Fibroblast of lung (primary cell): Measurements from ENCODE around the gene NPSR1. TPM values are rescaled to one million over a fixed set of nuclear protein-coding genes. Genes with fewer than 3 reads are reported as not detected.
"Not testable (repeated sequence)": the region's sequence is repeated elsewhere in the genome, so short reads cannot be mapped to it uniquely, and the experiment has no call there.

ENCODE experiments used
- DNase-seq, 2 donors: peaks; one replicate each; pipeline versions ENCODE4 v3.0.0 to v3.0.0-alpha.2; 2010; ENCODE audit warnings: low read depth in 2 of 2
- H2AFZ ChIP-seq: 2 replicates; pipeline ENCODE4 v1.5.1; 2012; ENCODE audit warnings: low read length, control low read depth, inconsistent platforms
- H3K27ac ChIP-seq: 2 replicates; pipeline ENCODE4 v1.5.1; 2011; ENCODE audit warnings: low read length, control low read depth; ENCODE audit not compliant: insufficient read depth
- H3K27me3 ChIP-seq: 2 replicates; pipeline ENCODE4 v1.5.1; 2011; ENCODE audit warnings: mild to moderate bottlenecking, low read length; ENCODE audit not compliant: control insufficient read depth, insufficient read depth
- H3K36me3 ChIP-seq: 2 replicates; pipeline ENCODE4 v1.5.1; 2011; ENCODE audit warnings: low read length; ENCODE audit not compliant: control insufficient read depth, insufficient read depth
- H3K4me1 ChIP-seq: 2 replicates; pipeline ENCODE4 v1.5.1; 2011; ENCODE audit warnings: low read length; ENCODE audit not compliant: control insufficient read depth, insufficient read depth; ENCODE audit errors: extremely low read depth
- H3K4me2 ChIP-seq: 2 replicates; pipeline ENCODE4 v1.5.1; 2011; ENCODE audit warnings: low read length, control low read depth; ENCODE audit not compliant: insufficient read depth; ENCODE audit errors: extremely low read depth
- H3K4me3 ChIP-seq, 4 experiments: fragments of 200-600 bp in 1 of 4; sonication (generic) in 1 of 4; replicated peaks in 1 of 4; 2 replicates each; pipeline ENCODE4 v1.5.1; 2011 to 2016; ENCODE audit warnings: low read length in 4 of 4, low read depth in 3 of 4, mild to moderate bottlenecking in 3 of 4, control low read depth in 2 of 4, inconsistent platforms in 1 of 4, mixed read lengths in 1 of 4; ENCODE audit not compliant: insufficient read depth in 1 of 4; ENCODE audit errors: control extremely low read depth in 1 of 4
- H3K79me2 ChIP-seq: 2 replicates; pipeline ENCODE4 v1.5.1; 2012; ENCODE audit warnings: mild to moderate bottlenecking, low read length, inconsistent platforms; ENCODE audit not compliant: control insufficient read depth, insufficient read depth
- H3K9ac ChIP-seq: 2 replicates; pipeline ENCODE4 v1.5.1; 2011; ENCODE audit warnings: mild to moderate bottlenecking, low read length, control low read depth; ENCODE audit not compliant: insufficient read depth
- H3K9me3 ChIP-seq: 2 replicates; pipeline ENCODE4 v1.5.1; 2012; ENCODE audit warnings: low read depth, low read length; ENCODE audit not compliant: control insufficient read depth, insufficient read depth
- H4K20me1 ChIP-seq: 2 replicates; pipeline ENCODE4 v1.5.1; 2011; ENCODE audit warnings: low read length; ENCODE audit not compliant: control insufficient read depth, insufficient read depth; ENCODE audit errors: extremely low read depth
- EZH2 ChIP-seq: IDR thresholded peaks from 2 replicates; pipeline ENCODE4 v1.5.1; 2012; ENCODE audit warnings: low read length, control low read depth, mild to moderate bottlenecking; ENCODE audit errors: missing control alignments
- polyA plus RNA-seq, 2 donors: library from polyadenylated mRNA; depleted of rRNA in 1 of 2; stranded (reverse) in 1 of 2; unstranded in 1 of 2; fragments of >200 nt; gene quantifications; 2 replicates each; pipeline ENCODE4 v1.2.1, GENCODE V29; 2011 to 2012; ENCODE audit warnings: missing spikeins in 1 of 2
- total RNA-seq: library from RNA; depleted of rRNA; stranded (reverse); fragments of >200 nt; gene quantifications from 2 replicates; pipeline ENCODE4 v1.2.1, GENCODE V29; 2014
- TF ChIP-seq, protein P1 (sequence below), 2 donors: IDR thresholded peaks in 1 of 2; conservative IDR thresholded peaks in 1 of 2; 1 replicate in 1 of 2; 2 replicates in 1 of 2; pipeline ENCODE4 v1.5.1; 2011 to 2012; ENCODE audit warnings: low read length in 2 of 2, control low read depth in 1 of 2, inconsistent platforms in 1 of 2, low read depth in 1 of 2, mild to moderate bottlenecking in 1 of 2

Gene NPSR1
- total and polyA plus RNA-seq, 2 donors (not counting 1 experiment from before 2014, with no cell fraction given), result not detected

DNA sequence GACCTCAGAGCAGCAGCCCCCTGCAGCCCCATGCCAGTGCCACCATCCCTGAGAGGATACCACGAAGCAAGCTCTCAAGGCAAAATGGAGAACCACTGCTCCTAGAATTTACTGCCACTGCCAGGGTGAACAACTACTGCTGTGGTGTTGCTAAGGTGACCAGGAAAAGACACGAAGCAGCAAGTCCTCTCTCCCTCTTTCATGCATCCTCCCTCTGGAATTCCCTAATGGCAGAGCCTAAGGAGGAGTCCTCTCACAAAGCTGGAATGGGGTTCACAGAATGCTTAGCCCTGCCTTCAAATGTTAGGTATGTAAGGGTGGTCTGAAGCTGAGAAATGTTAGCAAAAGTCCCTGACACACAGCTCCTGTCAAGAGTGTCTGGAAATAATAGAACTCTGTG is 35.8 kb upstream of the NPSR1 start:
- no peak overlapping the region for H3K27ac ChIP-seq
- H3K4me3 ChIP-seq, result no peak overlapping the region
- TF ChIP-seq, protein P1, sequence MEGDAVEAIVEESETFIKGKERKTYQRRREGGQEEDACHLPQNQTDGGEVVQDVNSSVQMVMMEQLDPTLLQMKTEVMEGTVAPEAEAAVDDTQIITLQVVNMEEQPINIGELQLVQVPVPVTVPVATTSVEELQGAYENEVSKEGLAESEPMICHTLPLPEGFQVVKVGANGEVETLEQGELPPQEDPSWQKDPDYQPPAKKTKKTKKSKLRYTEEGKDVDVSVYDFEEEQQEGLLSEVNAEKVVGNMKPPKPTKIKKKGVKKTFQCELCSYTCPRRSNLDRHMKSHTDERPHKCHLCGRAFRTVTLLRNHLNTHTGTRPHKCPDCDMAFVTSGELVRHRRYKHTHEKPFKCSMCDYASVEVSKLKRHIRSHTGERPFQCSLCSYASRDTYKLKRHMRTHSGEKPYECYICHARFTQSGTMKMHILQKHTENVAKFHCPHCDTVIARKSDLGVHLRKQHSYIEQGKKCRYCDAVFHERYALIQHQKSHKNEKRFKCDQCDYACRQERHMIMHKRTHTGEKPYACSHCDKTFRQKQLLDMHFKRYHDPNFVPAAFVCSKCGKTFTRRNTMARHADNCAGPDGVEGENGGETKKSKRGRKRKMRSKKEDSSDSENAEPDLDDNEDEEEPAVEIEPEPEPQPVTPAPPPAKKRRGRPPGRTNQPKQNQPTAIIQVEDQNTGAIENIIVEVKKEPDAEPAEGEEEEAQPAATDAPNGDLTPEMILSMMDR (conservative IDR thresholded peaks at IDR 0.05 in 1 of 2, IDR thresholded peaks at IDR 0.05 in 1 of 2; ENCODE audit: low read depth in 1 of 2, low read length in 2 of 2), result no peak
- no peak for TF ChIP-seq EZH2
- H3K79me2 ChIP-seq, result no peaks in the 10 kb centered on the region
- H2AFZ ChIP-seq, result no peak overlapping the region
- H3K9me3 ChIP-seq, result no peaks in the 10 kb centered on the region
- H3K36me3 ChIP-seq, result no peaks in the 10 kb centered on the region
- no peaks in the 10 kb centered on the region for H4K20me1 ChIP-seq
- H3K9ac ChIP-seq, result no peak overlapping the region
- H3K4me2 ChIP-seq, result no peak overlapping the region
- no peaks in the 10 kb centered on the region for H3K4me1 ChIP-seq
- DNase-seq, result no peak
- H3K27me3 ChIP-seq, result no peaks in the 10 kb centered on the region

DNA sequence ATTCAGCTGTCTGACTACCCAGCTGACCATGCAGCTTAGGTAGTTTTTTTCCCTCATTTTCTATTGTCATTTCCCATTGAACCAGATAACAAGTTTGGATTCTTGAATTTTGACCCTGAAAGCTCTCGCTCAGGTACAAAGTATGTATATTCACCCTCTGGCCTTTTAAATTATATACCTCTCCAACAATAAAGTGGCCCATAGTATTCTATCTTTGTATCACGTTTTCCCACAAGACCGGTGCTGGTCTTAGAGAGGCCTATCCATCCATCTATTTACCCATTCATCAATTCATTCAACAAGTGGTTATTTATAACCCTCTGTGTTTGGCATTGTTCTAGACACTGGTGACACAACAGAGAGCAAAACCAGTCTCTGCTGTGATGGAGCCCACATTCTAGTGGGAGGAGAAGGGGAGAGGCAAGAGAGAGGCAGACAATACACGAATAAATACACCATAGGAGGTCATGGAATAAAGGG is 35.2 kb upstream of the NPSR1 start:
- H3K4me1 ChIP-seq, result no peaks in the 10 kb centered on the region
- TF ChIP-seq EZH2, result no peak
- TF ChIP-seq, protein P1 (conservative IDR thresholded peaks at IDR 0.05 in 1 of 2, IDR thresholded peaks at IDR 0.05 in 1 of 2; ENCODE audit: low read depth in 1 of 2, low read length in 2 of 2), result no peak
- no peaks in the 10 kb centered on the region for H3K9me3 ChIP-seq
- H3K9ac ChIP-seq, result no peak overlapping the region
- DNase-seq, result no peak
- no peak overlapping the region for H3K4me2 ChIP-seq
- no peak overlapping the region for H3K27ac ChIP-seq
- H3K4me3 ChIP-seq, result no peak overlapping the region
- H4K20me1 ChIP-seq, result no peaks in the 10 kb centered on the region
- H2AFZ ChIP-seq, result no peak overlapping the region
- H3K36me3 ChIP-seq, result no peaks in the 10 kb centered on the region
- no peaks in the 10 kb centered on the region for H3K79me2 ChIP-seq
- H3K27me3 ChIP-seq, result no peaks in the 10 kb centered on the region

GRCh38 chr7:34628618-34629017 is 29.4 kb upstream of the NPSR1 start:
- H3K9me3 ChIP-seq, H3K27ac ChIP-seq, H3K27me3 ChIP-seq, DNase-seq, H3K36me3 ChIP-seq, H3K4me1 ChIP-seq, H3K4me2 ChIP-seq, H3K4me3 ChIP-seq, H4K20me1 ChIP-seq, H3K9ac ChIP-seq, H3K79me2 ChIP-seq, H2AFZ ChIP-seq: not testable (repeated sequence)
